ENCODE data around the gene LDB2.
"Not testable (repeated sequence)": the region's sequence is repeated elsewhere in the genome, so short reads cannot be mapped to it uniquely, and the experiment has no call there.

The LDB2 gene

GRCh38 chr4:16938512-16939040 is 40.1 kb upstream of the LDB2 start:
- no peak overlapping the region for H3K9ac ChIP-seq (ENCODE audit: low read length)
- H3K9me3 ChIP-seq (ENCODE audit: low read length): no peaks in the 10 kb centered on the region
- no peak overlapping the region for H3K4me2 ChIP-seq (ENCODE audit: low read length)
- H3K79me2 ChIP-seq (ENCODE audit: insufficient read depth, low read length): no peaks in the 10 kb centered on the region
- no peaks in the 10 kb centered on the region for H3K4me1 ChIP-seq (ENCODE audit: insufficient read depth, low read length, severe bottlenecking)
- H4K20me1 ChIP-seq (ENCODE audit: insufficient read depth, low read length): no peaks in the 10 kb centered on the region
- H3K9me2 ChIP-seq (ENCODE audit: low read depth, low read length): no peaks in the 10 kb centered on the region
- no peaks in the 10 kb centered on the region for H3K36me3 ChIP-seq (ENCODE audit: insufficient read depth, low read length)
- H3K27me3 ChIP-seq (ENCODE audit: insufficient read depth, low read length): no peaks in the 10 kb centered on the region
- no peaks in the 10 kb centered on the region for H3F3A ChIP-seq (ENCODE audit: insufficient read depth, low read length)
- H3K27ac ChIP-seq (ENCODE audit: low read depth, low read length, poor library complexity, severe bottlenecking): no peak overlapping the region
- H3K4me3 ChIP-seq (ENCODE audit: low read depth, low read length, poor library complexity, severe bottlenecking): no peak overlapping the region
- H2AFZ ChIP-seq (ENCODE audit: low read length): no peak overlapping the region
- TF ChIP-seq CTCF (IDR thresholded peaks at IDR 0.05; ENCODE audit: low read length): no peak
- no peak for TF ChIP-seq EZH2 (IDR thresholded peaks at IDR 0.05; ENCODE audit: borderline replicate concordance, low read length)

- no peaks in the 10 kb centered on the region for H3F3A ChIP-seq (ENCODE audit: insufficient read depth, low read length)
- H3K9me3 ChIP-seq (ENCODE audit: low read length): no peaks in the 10 kb centered on the region
- no peaks in the 10 kb centered on the region for H3K27me3 ChIP-seq (ENCODE audit: insufficient read depth, low read length)
- H3K27ac ChIP-seq (ENCODE audit: low read depth, low read length, poor library complexity, severe bottlenecking): no peak overlapping the region
- H3K4me3 ChIP-seq (ENCODE audit: low read depth, low read length, poor library complexity, severe bottlenecking): no peak overlapping the region
- H3K9ac ChIP-seq (ENCODE audit: low read length): no peak overlapping the region
- TF ChIP-seq EZH2 (IDR thresholded peaks at IDR 0.05; ENCODE audit: borderline replicate concordance, low read length): no peak
- no peak for TF ChIP-seq CTCF (IDR thresholded peaks at IDR 0.05; ENCODE audit: low read length)
- H3K36me3 ChIP-seq (ENCODE audit: insufficient read depth, low read length): no peaks in the 10 kb centered on the region
- no peak overlapping the region for H2AFZ ChIP-seq (ENCODE audit: low read length)
- no peaks in the 10 kb centered on the region for H3K9me2 ChIP-seq (ENCODE audit: low read depth, low read length)
- H3K4me2 ChIP-seq (ENCODE audit: low read length): no peak overlapping the region
- no peaks in the 10 kb centered on the region for H3K4me1 ChIP-seq (ENCODE audit: insufficient read depth, low read length, severe bottlenecking)
- no peaks in the 10 kb centered on the region for H3K79me2 ChIP-seq (ENCODE audit: insufficient read depth, low read length)
- no peaks in the 10 kb centered on the region for H4K20me1 ChIP-seq (ENCODE audit: insufficient read depth, low read length)
These were observed 33.2 kb upstream of the LDB2 start for GRCh38 chr4:16931339-16932305.

- Histone ChIP-seq H3K9me2 (ENCODE audit: low read depth, low read length) (no peaks in the 10 kb centered on the region), H3K79me2 (ENCODE audit: insufficient read depth, low read length) (no peaks in the 10 kb centered on the region), H3K4me1 (ENCODE audit: insufficient read depth, low read length, severe bottlenecking) (no peaks in the 10 kb centered on the region), H4K20me1 (ENCODE audit: insufficient read depth, low read length) (no peaks in the 10 kb centered on the region), H3K36me3 (ENCODE audit: insufficient read depth, low read length) (no peaks in the 10 kb centered on the region), H3K27ac (ENCODE audit: low read depth, low read length, poor library complexity, severe bottlenecking) (no peak overlapping the region), H3K27me3 (ENCODE audit: insufficient read depth, low read length) (no peaks in the 10 kb centered on the region), H2AFZ (ENCODE audit: low read length) (no peak overlapping the region), H3K4me2 (ENCODE audit: low read length) (no peak overlapping the region), H3F3A (ENCODE audit: insufficient read depth, low read length) (no peaks in the 10 kb centered on the region), H3K4me3 (ENCODE audit: low read depth, low read length, poor library complexity, severe bottlenecking) (no peak overlapping the region), H3K9me3 (ENCODE audit: low read length) (no peaks in the 10 kb centered on the region), H3K9ac (ENCODE audit: low read length) (no peak overlapping the region)
- TF ChIP-seq CTCF (IDR thresholded peaks at IDR 0.05; ENCODE audit: low read length) (no peak), EZH2 (IDR thresholded peaks at IDR 0.05; ENCODE audit: borderline replicate concordance, low read length) (no peak)
These were observed 27.8 kb upstream of the LDB2 start for GRCh38 chr4:16926214-16926613.

GRCh38 chr4:16918716-16919115 is 20.3 kb upstream of the LDB2 start:
- not testable (repeated sequence) for H4K20me1 ChIP-seq (ENCODE audit: insufficient read depth, low read length); H3K4me2 ChIP-seq (ENCODE audit: low read length); H3K4me3 ChIP-seq (ENCODE audit: low read depth, low read length, poor library complexity, severe bottlenecking); H3K36me3 ChIP-seq (ENCODE audit: insufficient read depth, low read length); H2AFZ ChIP-seq (ENCODE audit: low read length); H3K4me1 ChIP-seq (ENCODE audit: insufficient read depth, low read length, severe bottlenecking); H3K27ac ChIP-seq (ENCODE audit: low read depth, low read length, poor library complexity, severe bottlenecking); H3K27me3 ChIP-seq (ENCODE audit: insufficient read depth, low read length); H3K9me2 ChIP-seq (ENCODE audit: low read depth, low read length); H3K9me3 ChIP-seq (ENCODE audit: low read length); H3K9ac ChIP-seq (ENCODE audit: low read length); H3F3A ChIP-seq (ENCODE audit: insufficient read depth, low read length); H3K79me2 ChIP-seq (ENCODE audit: insufficient read depth, low read length)

Measured in OCI-LY1 (cell line).